ENCODE results near the gene ADAMTS9. TPM values are rescaled to one million over a fixed set of nuclear protein-coding genes. Genes with fewer than 3 reads are reported as not detected.

Gene ADAMTS9
- total and polyA plus RNA-seq, 9 donors, result 11.8 to 88.8 (median 29.9) TPM

DNA sequence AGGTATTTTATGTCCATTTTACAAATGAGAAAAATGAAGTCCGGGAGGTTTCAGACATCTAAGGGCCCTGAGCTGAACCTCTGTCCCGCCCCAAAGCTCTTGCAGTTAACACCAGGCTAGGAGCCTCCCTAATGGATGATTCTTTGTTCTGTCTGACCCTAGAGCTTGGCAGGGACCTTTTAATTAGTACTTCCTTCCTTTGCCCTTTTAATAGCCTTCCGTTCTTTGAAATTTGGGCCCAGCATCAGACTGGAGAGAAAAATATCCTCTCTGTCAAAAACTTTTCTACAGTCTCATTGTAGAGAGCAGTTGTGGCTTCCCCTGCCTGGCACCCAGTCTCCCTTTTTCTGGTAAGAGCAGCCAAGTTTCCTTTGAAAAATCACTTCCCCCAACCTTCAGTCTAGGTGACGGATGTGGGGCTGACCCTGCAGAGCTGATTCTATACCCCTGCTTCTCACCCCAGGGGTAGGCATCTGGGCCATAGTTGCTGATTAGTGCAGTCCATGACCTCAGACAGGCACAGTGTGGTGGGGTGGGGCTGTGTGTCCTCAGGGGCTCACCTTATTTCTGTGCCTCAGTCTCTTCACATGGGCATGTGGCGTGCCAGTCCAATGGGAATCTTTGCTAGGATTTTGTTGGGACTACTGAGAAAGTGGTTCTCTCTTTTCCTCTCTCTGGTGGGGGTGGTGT is 220.4 kb downstream of the ADAMTS9 start:
- TF ChIP-seq, protein P1, sequence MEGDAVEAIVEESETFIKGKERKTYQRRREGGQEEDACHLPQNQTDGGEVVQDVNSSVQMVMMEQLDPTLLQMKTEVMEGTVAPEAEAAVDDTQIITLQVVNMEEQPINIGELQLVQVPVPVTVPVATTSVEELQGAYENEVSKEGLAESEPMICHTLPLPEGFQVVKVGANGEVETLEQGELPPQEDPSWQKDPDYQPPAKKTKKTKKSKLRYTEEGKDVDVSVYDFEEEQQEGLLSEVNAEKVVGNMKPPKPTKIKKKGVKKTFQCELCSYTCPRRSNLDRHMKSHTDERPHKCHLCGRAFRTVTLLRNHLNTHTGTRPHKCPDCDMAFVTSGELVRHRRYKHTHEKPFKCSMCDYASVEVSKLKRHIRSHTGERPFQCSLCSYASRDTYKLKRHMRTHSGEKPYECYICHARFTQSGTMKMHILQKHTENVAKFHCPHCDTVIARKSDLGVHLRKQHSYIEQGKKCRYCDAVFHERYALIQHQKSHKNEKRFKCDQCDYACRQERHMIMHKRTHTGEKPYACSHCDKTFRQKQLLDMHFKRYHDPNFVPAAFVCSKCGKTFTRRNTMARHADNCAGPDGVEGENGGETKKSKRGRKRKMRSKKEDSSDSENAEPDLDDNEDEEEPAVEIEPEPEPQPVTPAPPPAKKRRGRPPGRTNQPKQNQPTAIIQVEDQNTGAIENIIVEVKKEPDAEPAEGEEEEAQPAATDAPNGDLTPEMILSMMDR (IDR thresholded peaks at IDR 0.05), result no peak
- TF ChIP-seq POLR2A (IDR thresholded peaks at IDR 0.05), result no peak
- no peak for TF ChIP-seq EP300 (IDR thresholded peaks at IDR 0.05)
- no peak overlapping the region for H3K4me3 ChIP-seq
- no peak for DNase-seq

More for the DNA sequence above, 220.4 kb downstream of the ADAMTS9 start:
- H3K27ac ChIP-seq, result no peak overlapping the region
- no peaks in the 10 kb centered on the region for H3K9me3 ChIP-seq
- intact Hi-C loops (cut with DNase I), result no loop called here
- H3K36me3 ChIP-seq, result no peaks in the 10 kb centered on the region
- peaks cover 3% of the 10 kb centered on the region for H3K4me1 ChIP-seq (ENCODE audit: insufficient read depth)
- H3K27me3 ChIP-seq, result no peaks in the 10 kb centered on the region
- 84 to 93% (median 89%) methylated on average over 5 of the region's 5 CpGs for WGBS, 3 donors

Small RNAs within 50 kb of the gene (small RNA-seq; reads per million reads assigned to genes)
- not detected for gene RNU6-739P

Measured in ovary (tissue), 9 donors.